ENCODE data around the gene HRH2.

DNA sequence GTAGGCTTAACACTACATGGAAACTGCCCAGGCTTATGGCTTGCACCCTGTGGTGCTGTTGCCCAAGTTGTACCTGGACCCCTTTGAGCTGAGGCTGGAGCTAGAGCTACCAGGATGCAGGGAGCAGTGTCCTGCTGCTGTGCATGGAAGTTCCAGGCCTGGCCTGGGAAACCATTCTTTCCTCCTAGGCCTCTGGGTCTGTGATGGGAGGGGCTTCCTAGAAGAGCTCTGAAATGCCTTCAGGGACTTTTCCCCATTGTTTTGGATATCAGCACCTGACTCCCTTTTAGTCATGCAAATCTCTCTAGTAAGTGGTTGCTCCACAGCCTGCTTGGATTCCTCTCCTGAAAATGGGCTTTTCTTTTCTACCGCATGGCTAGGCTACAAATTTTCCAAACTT, 7.9 kb upstream of the HRH2 start:
- TF ChIP-seq, protein P1, sequence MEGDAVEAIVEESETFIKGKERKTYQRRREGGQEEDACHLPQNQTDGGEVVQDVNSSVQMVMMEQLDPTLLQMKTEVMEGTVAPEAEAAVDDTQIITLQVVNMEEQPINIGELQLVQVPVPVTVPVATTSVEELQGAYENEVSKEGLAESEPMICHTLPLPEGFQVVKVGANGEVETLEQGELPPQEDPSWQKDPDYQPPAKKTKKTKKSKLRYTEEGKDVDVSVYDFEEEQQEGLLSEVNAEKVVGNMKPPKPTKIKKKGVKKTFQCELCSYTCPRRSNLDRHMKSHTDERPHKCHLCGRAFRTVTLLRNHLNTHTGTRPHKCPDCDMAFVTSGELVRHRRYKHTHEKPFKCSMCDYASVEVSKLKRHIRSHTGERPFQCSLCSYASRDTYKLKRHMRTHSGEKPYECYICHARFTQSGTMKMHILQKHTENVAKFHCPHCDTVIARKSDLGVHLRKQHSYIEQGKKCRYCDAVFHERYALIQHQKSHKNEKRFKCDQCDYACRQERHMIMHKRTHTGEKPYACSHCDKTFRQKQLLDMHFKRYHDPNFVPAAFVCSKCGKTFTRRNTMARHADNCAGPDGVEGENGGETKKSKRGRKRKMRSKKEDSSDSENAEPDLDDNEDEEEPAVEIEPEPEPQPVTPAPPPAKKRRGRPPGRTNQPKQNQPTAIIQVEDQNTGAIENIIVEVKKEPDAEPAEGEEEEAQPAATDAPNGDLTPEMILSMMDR (IDR thresholded peaks at IDR 0.05; ENCODE audit: insufficient read depth, low read length), result no peak
- TF ChIP-seq POLR2AphosphoS5 (IDR thresholded peaks at IDR 0.05; ENCODE audit: low read depth), result no peak
- TF ChIP-seq, protein P2, sequence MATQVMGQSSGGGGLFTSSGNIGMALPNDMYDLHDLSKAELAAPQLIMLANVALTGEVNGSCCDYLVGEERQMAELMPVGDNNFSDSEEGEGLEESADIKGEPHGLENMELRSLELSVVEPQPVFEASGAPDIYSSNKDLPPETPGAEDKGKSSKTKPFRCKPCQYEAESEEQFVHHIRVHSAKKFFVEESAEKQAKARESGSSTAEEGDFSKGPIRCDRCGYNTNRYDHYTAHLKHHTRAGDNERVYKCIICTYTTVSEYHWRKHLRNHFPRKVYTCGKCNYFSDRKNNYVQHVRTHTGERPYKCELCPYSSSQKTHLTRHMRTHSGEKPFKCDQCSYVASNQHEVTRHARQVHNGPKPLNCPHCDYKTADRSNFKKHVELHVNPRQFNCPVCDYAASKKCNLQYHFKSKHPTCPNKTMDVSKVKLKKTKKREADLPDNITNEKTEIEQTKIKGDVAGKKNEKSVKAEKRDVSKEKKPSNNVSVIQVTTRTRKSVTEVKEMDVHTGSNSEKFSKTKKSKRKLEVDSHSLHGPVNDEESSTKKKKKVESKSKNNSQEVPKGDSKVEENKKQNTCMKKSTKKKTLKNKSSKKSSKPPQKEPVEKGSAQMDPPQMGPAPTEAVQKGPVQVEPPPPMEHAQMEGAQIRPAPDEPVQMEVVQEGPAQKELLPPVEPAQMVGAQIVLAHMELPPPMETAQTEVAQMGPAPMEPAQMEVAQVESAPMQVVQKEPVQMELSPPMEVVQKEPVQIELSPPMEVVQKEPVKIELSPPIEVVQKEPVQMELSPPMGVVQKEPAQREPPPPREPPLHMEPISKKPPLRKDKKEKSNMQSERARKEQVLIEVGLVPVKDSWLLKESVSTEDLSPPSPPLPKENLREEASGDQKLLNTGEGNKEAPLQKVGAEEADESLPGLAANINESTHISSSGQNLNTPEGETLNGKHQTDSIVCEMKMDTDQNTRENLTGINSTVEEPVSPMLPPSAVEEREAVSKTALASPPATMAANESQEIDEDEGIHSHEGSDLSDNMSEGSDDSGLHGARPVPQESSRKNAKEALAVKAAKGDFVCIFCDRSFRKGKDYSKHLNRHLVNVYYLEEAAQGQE (IDR thresholded peaks at IDR 0.05; ENCODE audit: insufficient replicate concordance, low read depth), result no peak
- TF ChIP-seq SPI1 (IDR thresholded peaks at IDR 0.05; ENCODE audit: borderline replicate concordance, low read depth), result no peak

Measured in HL-60 (cell line).